K562 (cell line): ENCODE measurements around the gene JAG2. TPM values are rescaled to one million over a fixed set of nuclear protein-coding genes. Genes with fewer than 3 reads are reported as not detected.

Source experiments
- ATAC-seq: fragments of 200-7000 bp; cut with Tn5 transposase; 3 replicates; pipeline ENCODE4 v1.9.1; 2020; ENCODE audit warnings: moderate library complexity
- BruUV-seq: library from RNA; stranded (reverse); fragments of 400-500 nt; replicated peaks from 2 replicates; lab custom pipeline; 2021; lab: Mats Ljungman, UMichigan
- CTCF ChIA-PET: fragments of 300-600 bp; formaldehyde crosslinking; extraction: SDS; loops from one replicate; lab custom pipeline; 2021; ENCODE audit warnings: low intra/inter-chr PET ratio; lab: Yijun Ruan, JAX
- POLR2A ChIA-PET: fragments of 300-600, 350-650 bp; sonication (Branson Sonifier 250); formaldehyde crosslinking; extraction: SDS; loops from one replicate; lab custom pipeline; 2021; ENCODE audit warnings: antibody characterized with exemption, inconsistent platforms; lab: Yijun Ruan, JAX
- DNase-seq, 4 experiments: peaks; one replicate each; pipeline versions ENCODE4 v3.0.0 to v3.0.0-alpha.2; 2011 to 2018; ENCODE audit warnings: low spot score in 3 of 4, mixed read lengths in 3 of 4; ENCODE audit errors: extremely low read depth in 1 of 4
- FAIRE-seq: peaks from 2 replicates; lab custom pipeline; 2011; peaks lifted over from hg19 to GRCh38; lab: Jason Lieb, UNC
- H2AFZ ChIP-seq: 2 replicates; pipeline ENCODE4 v1.6.0; 2011; ENCODE audit warnings: low read depth, low read length, control low read depth, inconsistent platforms
- H3K27ac ChIP-seq: fragments of 200-600 bp; 3 replicates; pipeline ENCODE4 v1.8.0; 2011; ENCODE audit warnings: low read depth, mild to moderate bottlenecking, control low read depth, inconsistent platforms, low read length, moderate library complexity, mixed read lengths; ENCODE audit errors: extremely low read depth
- H3K27me3 ChIP-seq, 2 experiments: fragments of 300-600 bp in 1 of 2; 2 replicates in 1 of 2; 3 replicates in 1 of 2; pipeline versions ENCODE4 v1.6.0 to v1.8.0; 2011; ENCODE audit warnings: inconsistent platforms in 2 of 2, low read length in 2 of 2, mild to moderate bottlenecking in 1 of 2, mixed read lengths in 1 of 2, moderate library complexity in 1 of 2; ENCODE audit not compliant: control insufficient read depth in 2 of 2, insufficient read depth in 2 of 2
- H3K36me3 ChIP-seq: fragments of 300-600 bp; 3 replicates; pipeline ENCODE4 v1.8.0; 2011; ENCODE audit warnings: mild to moderate bottlenecking, low read length, inconsistent platforms; ENCODE audit not compliant: control insufficient read depth, insufficient read depth
- H3K4me1 ChIP-seq, 2 experiments: fragments of 200-600 bp in 1 of 2; replicated peaks in 1 of 2; 2 replicates in 1 of 2; 3 replicates in 1 of 2; pipeline versions ENCODE4 v1.5.1 to v1.8.0; 2011; ENCODE audit warnings: inconsistent platforms in 2 of 2, low read length in 2 of 2, mild to moderate bottlenecking in 1 of 2, mixed read lengths in 1 of 2, moderate library complexity in 1 of 2; ENCODE audit not compliant: control insufficient read depth in 2 of 2, insufficient read depth in 2 of 2
- H3K4me2 ChIP-seq: 2 replicates; pipeline ENCODE4 v1.6.1; 2011; ENCODE audit warnings: low read length, control low read depth, inconsistent platforms, mixed read lengths; ENCODE audit not compliant: insufficient read depth
- H3K4me3 ChIP-seq: fragments of 200-600 bp; sonication (generic), shearing (Covaris generic); 2 replicates; pipeline ENCODE4 v1.5.1; 2016; ENCODE audit warnings: control low read depth, inconsistent platforms
- H3K79me2 ChIP-seq: fragments of 200-600 bp; 3 replicates; pipeline ENCODE4 v1.8.0; 2011; ENCODE audit warnings: low read length, inconsistent platforms; ENCODE audit not compliant: control insufficient read depth, insufficient read depth
- H3K9ac ChIP-seq, 2 experiments: 2 replicates each; pipeline versions ENCODE4 v1.6.0 to v1.6.1; 2011; ENCODE audit warnings: low read depth in 2 of 2, low read length in 2 of 2, control low read depth in 1 of 2, inconsistent platforms in 1 of 2, mild to moderate bottlenecking in 1 of 2, mixed read lengths in 1 of 2; ENCODE audit not compliant: insufficient read depth in 1 of 2
- H3K9me1 ChIP-seq: one replicate; pipeline ENCODE4 v1.6.0; 2011; ENCODE audit warnings: inconsistent platforms, mild to moderate bottlenecking, low read length, moderate library complexity; ENCODE audit not compliant: control insufficient read depth, insufficient read depth
- H3K9me3 ChIP-seq: replicated peaks from 2 replicates; pipeline ENCODE4 v1.5.1; 2011; ENCODE audit warnings: low read depth, low read length, inconsistent platforms; ENCODE audit not compliant: control insufficient read depth, insufficient read depth
- H4K20me1 ChIP-seq: replicated peaks from 2 replicates; pipeline ENCODE4 v1.6.1; 2011; ENCODE audit warnings: low read length, inconsistent platforms, mixed read lengths; ENCODE audit not compliant: control insufficient read depth, insufficient read depth
- ATF7 ChIP-seq: fragments of 450-650 bp; IDR thresholded peaks from 2 replicates; pipeline ENCODE4 v1.7.1; 2014; ENCODE audit warnings: mild to moderate bottlenecking, moderate library complexity
- ETV5 ChIP-seq: sonication (generic); formaldehyde crosslinking; IDR thresholded peaks from 2 replicates; pipeline ENCODE4 v1.4.0; 2020; ENCODE audit warnings: low read depth, mild to moderate bottlenecking, missing genetic modification reagents
- GATAD2B ChIP-seq: fragments of 450-650 bp; IDR thresholded peaks from 2 replicates; pipeline ENCODE4 v1.6.1; 2017; ENCODE audit warnings: mild to moderate bottlenecking, borderline replicate concordance
- HNRNPH1 ChIP-seq: fragments of 200-400 bp; formaldehyde crosslinking; optimal IDR thresholded peaks from 2 replicates; pipeline ENCODE3; 2017; ENCODE audit warnings: low read depth, mild to moderate bottlenecking, low read length, moderate library complexity
- HNRNPLL ChIP-seq: fragments of 200-400 bp; formaldehyde crosslinking; IDR thresholded peaks from 2 replicates; pipeline ENCODE4 v1.6.1; 2017; ENCODE audit warnings: low read length, low read depth, mild to moderate bottlenecking; ENCODE audit not compliant: poor library complexity, severe bottlenecking
- JUNB ChIP-seq: fragments of 450-650 bp; formaldehyde crosslinking; conservative IDR thresholded peaks from 2 replicates; pipeline ENCODE4 v1.4.0; 2020; ENCODE audit warnings: mild to moderate bottlenecking
- PHF8 ChIP-seq: fragments of 200-600 bp; sonication (generic); IDR thresholded peaks from 2 replicates; pipeline ENCODE4 v1.6.1; 2012; ENCODE audit warnings: mixed run types, mild to moderate bottlenecking, inconsistent platforms, low read length, moderate library complexity, borderline replicate concordance
- ZFP36 ChIP-seq: fragments of 150-350 bp; IDR thresholded peaks from 2 replicates; pipeline ENCODE4 v1.6.1; 2018; ENCODE audit warnings: low read length, low read depth; ENCODE audit not compliant: partially characterized antibody
- ZNF75A ChIP-seq: fragments of 450-650 bp; formaldehyde crosslinking; IDR thresholded peaks from 2 replicates; pipeline ENCODE4 v1.4.0; 2020; ENCODE audit warnings: mild to moderate bottlenecking
- ZSCAN32 ChIP-seq: fragments of 450-650 bp; formaldehyde crosslinking; IDR thresholded peaks from 2 replicates; pipeline ENCODE4 v1.4.0; 2020; ENCODE audit warnings: mild to moderate bottlenecking, moderate library complexity
- WGBS: fragments of 100-300 bp; shearing (Covaris generic); methylation state at CpG from one replicate; pipeline ENCODE4 v1.1.6; 2016; ENCODE audit warnings: low coverage, mixed read lengths; ENCODE audit not compliant: insufficient coverage; ENCODE audit errors: missing lambda C conversion rate; 5-methylcytosine and 5-hydroxymethylcytosine counted together
- in situ Hi-C: fragments of 300-500 bp; cut with MboI; formaldehyde crosslinking; loops from 4 replicates; pipeline ENCODE4 v1.15.0; 2018; ENCODE audit warnings: inconsistent platforms, mixed read lengths
- intact Hi-C: fragments of 100-400 bp; cut with micrococcal nuclease; formaldehyde crosslinking; loops from 2 replicates; pipeline ENCODE4 v1.14.2; 2022
- polyA plus RNA-seq, 8 experiments: library from polyadenylated mRNA; depleted of rRNA in 4 of 8; stranded (reverse) in 5 of 8; unstranded in 3 of 8; fragments of >200 nt; fragmentation: Nextera tagmentation in 2 of 8; fragmentation: Illumina TruSeq in 1 of 8; extraction: Ambion mirVana in 2 of 8; extraction: Trizol in 1 of 8; gene quantifications; 2 replicates each; pipeline versions ENCODE4 v1.2.1 to v1.2.3, GENCODE V29; 2011 to 2014; ENCODE audit warnings: inconsistent platforms in 1 of 8, missing spikeins in 1 of 8
- total RNA-seq, 7 experiments: library from RNA; depleted of rRNA in 6 of 7; stranded (reverse); fragments of >200 nt in 6 of 7; fragmentation: Illumina TruSeq in 2 of 7; extraction: Trizol in 2 of 7; gene quantifications; 2 replicates each; pipeline versions ENCODE4 v1.2.1 to v1.2.3, GENCODE V29; 2011 to 2021; ENCODE audit warnings: low replicate concordance in 1 of 7
- TF ChIP-seq, protein P1 (sequence below), 3 experiments: fragments of 200-800 bp in 1 of 3; fragments of 250-450 bp in 1 of 3; fragments of 450-650 bp in 1 of 3; sonication (Bioruptor Pico) in 1 of 3; sonication (Bioruptor generic) in 1 of 3; formaldehyde crosslinking in 1 of 3; IDR thresholded peaks; 2 replicates each; pipeline versions ENCODE4 v1.6.1 to v1.8.0; 2016 to 2022; ENCODE audit warnings: mild to moderate bottlenecking in 2 of 3, missing genetic modification characterization in 2 of 3, missing compliant biosample characterization in 1 of 3, moderate library complexity in 1 of 3
- TF ChIP-seq, protein P2 (sequence below): sonication (generic); formaldehyde crosslinking; IDR thresholded peaks from 2 replicates; pipeline ENCODE4 v1.5.0; 2020; ENCODE audit warnings: missing genetic modification reagents
- TF ChIP-seq, protein P3 (sequence below): fragments of 250-450 bp; sonication (Bioruptor Pico); IDR thresholded peaks from 2 replicates; pipeline ENCODE4 v1.9.0; 2021; ENCODE audit warnings: mild to moderate bottlenecking, inconsistent platforms

The JAG2 gene
- total and polyA plus RNA-seq, 9 of the 15 experiments (the other 6 are each of a cell fraction or from before 2014, with no cell fraction given), result 0.25 to 48.4 (median 8.6) TPM

DNA sequence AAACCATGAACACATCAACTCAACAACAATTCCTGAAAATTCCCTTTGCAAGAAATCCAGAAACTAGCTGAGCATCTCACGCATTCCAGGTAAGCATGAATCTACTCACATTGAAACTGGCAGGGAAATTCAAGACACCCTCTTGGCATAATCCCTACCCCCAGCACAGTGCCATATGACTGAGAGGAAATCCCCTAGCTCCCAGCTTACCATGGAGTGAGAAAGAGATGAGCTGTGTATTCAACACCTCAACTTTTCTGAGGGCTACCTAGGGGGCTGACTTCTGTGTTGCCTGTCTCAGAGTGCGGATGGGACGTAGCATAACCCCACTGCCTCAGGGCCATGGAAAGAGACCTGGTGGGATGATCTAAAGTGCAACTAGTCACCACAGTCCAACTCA is 65.7 kb downstream of the JAG2 start:
- CTCF ChIA-PET, result no interaction called here
- no peak overlapping the region for H2AFZ ChIP-seq
- H3K27ac ChIP-seq, result no peak overlapping the region
- ATAC-seq (no peak), DNase-seq (no peak)
- in situ Hi-C loops, result no loop called here
- no peaks in the 10 kb centered on the region for H4K20me1 ChIP-seq
- H3K36me3 ChIP-seq, result no peaks in the 10 kb centered on the region
- peaks cover 13 to 18% of the 10 kb centered on the region in 2 experiments; a peak in 4 of 5 replicates for H3K27me3 ChIP-seq
- intact Hi-C loops, result no loop called here
- no peaks in the 10 kb centered on the region for H3K9me1 ChIP-seq
- POLR2A ChIA-PET, result no interaction called here
- H3K79me2 ChIP-seq, result no peaks in the 10 kb centered on the region
- no TSS peak for BruUV-seq
- no peak overlapping the region for H3K4me2 ChIP-seq
- WGBS, result 0% methylated on average over 3 of the region's 3 CpGs
- no peak overlapping the region for H3K9ac ChIP-seq
- no peak overlapping the region for H3K4me3 ChIP-seq
- TF ChIP-seq GATAD2B (no peak), PHF8 (no peak), ZFP36 (no peak), ETV5 (CRISPR knock-in tag) (no peak), HNRNPH1 (no peak), ZNF75A (no peak), JUNB (CRISPR knock-in tag) (no peak), ATF7 (no peak), HNRNPLL (no peak), ZSCAN32 (CRISPR knock-in tag) (no peak)
- TF ChIP-seq, protein P1, sequence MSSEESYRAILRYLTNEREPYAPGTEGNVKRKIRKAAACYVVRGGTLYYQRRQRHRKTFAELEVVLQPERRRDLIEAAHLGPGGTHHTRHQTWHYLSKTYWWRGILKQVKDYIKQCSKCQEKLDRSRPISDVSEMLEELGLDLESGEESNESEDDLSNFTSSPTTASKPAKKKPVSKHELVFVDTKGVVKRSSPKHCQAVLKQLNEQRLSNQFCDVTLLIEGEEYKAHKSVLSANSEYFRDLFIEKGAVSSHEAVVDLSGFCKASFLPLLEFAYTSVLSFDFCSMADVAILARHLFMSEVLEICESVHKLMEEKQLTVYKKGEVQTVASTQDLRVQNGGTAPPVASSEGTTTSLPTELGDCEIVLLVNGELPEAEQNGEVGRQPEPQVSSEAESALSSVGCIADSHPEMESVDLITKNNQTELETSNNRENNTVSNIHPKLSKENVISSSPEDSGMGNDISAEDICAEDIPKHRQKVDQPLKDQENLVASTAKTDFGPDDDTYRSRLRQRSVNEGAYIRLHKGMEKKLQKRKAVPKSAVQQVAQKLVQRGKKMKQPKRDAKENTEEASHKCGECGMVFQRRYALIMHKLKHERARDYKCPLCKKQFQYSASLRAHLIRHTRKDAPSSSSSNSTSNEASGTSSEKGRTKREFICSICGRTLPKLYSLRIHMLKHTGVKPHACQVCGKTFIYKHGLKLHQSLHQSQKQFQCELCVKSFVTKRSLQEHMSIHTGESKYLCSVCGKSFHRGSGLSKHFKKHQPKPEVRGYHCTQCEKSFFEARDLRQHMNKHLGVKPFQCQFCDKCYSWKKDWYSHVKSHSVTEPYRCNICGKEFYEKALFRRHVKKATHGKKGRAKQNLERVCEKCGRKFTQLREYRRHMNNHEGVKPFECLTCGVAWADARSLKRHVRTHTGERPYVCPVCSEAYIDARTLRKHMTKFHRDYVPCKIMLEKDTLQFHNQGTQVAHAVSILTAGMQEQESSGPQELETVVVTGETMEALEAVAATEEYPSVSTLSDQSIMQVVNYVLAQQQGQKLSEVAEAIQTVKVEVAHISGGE (CRISPR knock-in tag; IDR thresholded peaks at IDR 0.05), result no peak
- TF ChIP-seq, protein P2, sequence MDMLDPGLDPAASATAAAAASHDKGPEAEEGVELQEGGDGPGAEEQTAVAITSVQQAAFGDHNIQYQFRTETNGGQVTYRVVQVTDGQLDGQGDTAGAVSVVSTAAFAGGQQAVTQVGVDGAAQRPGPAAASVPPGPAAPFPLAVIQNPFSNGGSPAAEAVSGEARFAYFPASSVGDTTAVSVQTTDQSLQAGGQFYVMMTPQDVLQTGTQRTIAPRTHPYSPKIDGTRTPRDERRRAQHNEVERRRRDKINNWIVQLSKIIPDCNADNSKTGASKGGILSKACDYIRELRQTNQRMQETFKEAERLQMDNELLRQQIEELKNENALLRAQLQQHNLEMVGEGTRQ (CRISPR knock-in tag), result no peak
- TF ChIP-seq, protein P3, sequence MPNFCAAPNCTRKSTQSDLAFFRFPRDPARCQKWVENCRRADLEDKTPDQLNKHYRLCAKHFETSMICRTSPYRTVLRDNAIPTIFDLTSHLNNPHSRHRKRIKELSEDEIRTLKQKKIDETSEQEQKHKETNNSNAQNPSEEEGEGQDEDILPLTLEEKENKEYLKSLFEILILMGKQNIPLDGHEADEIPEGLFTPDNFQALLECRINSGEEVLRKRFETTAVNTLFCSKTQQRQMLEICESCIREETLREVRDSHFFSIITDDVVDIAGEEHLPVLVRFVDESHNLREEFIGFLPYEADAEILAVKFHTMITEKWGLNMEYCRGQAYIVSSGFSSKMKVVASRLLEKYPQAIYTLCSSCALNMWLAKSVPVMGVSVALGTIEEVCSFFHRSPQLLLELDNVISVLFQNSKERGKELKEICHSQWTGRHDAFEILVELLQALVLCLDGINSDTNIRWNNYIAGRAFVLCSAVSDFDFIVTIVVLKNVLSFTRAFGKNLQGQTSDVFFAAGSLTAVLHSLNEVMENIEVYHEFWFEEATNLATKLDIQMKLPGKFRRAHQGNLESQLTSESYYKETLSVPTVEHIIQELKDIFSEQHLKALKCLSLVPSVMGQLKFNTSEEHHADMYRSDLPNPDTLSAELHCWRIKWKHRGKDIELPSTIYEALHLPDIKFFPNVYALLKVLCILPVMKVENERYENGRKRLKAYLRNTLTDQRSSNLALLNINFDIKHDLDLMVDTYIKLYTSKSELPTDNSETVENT (CRISPR knock-in tag), result no peak
- TF ChIP-seq, all 486 proteins: peak for 0
- H3K9me3 ChIP-seq, result peaks cover 4% of the 10 kb centered on the region
- FAIRE-seq, result no peak
- peaks cover 0 to under 1% of the 10 kb centered on the region in 2 experiments; a peak in 2 of 5 replicates for H3K4me1 ChIP-seq
